NCI-H2107 treated with DMSO at 0.1 percent for 48 hours (cell line): ENCODE data around the gene LMCD1.

ENCODE experiments used
- DNase-seq: peaks from one replicate; lab custom pipeline; 2025; ENCODE audit not compliant: unreplicated experiment; lab: John Stamatoyannopoulos, UW

Gene LMCD1

DNA sequence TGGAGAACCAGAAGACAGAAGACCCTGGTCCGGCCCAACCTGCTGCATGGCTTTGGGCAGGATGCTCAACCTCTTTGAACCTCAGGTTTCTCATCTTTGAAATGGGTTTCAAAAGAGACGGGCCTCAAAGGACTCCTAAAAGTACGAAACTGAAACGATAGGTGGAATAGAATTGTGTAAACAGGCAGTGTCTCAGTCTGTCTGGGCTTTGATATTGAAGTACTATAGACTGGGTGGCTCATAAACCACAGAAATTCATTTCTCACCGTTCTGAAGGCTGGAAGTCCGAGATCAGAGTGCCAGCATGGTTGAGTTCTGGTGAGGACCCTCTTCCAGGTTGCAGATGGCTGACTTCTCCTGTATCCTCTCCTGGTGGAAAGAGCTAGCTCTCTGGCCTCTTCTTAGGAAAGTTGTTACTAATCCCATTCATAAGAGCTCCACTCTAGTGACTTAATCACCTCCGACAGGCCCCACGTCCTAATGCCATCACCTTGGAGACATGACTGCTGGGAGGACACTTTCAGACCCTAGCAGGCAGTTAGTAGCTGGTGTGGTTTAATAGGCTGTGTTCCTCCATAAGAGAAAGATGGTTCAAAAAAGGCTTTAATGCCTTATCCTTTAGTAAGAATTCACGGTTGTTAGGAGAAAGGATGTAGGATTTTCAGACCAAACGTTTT lies 107.3 kb downstream of the LMCD1 start:
- DNase-seq, result no peak

DNA sequence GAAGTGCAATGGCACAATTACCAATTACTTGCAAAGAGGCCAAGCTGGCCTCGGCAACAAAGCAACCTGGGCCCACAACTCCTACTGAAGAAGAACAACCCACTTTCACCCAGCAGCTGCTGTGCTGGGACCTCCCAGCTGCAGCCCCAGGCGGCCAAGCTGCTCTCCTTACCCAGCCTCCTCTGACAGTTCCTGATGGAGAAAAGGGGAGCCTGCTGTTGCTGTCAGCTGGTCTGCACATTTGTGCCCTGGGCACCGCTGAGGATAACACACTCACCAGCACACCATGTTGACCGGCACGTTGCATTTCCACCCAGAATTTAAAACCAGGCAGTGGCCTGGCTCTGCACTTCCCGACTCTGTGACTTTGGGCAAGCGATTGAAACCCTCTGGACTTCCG lies 109.3 kb downstream of the LMCD1 start:
- DNase-seq, result no peak

DNA sequence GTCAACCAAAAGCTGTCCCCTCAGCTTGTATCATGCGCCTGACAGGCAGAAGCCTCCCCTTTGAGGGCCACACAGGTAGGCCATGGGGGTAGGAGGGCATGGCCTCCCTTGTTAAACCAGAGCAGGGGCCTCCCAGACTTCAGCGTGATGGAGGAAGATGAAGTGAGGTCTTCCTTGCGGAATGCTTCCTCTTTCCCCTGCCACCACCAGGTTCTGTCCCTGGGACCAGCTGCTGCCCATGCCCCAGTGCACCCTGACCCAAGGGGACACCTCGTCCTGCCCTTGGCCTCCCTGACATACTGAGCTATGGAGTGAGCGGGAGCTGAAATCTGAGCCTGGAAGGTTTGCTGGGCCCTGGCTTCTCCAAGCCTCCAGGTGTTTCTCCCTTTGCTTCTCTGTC lies 116.3 kb downstream of the LMCD1 start:
- DNase-seq, result no peak

DNA sequence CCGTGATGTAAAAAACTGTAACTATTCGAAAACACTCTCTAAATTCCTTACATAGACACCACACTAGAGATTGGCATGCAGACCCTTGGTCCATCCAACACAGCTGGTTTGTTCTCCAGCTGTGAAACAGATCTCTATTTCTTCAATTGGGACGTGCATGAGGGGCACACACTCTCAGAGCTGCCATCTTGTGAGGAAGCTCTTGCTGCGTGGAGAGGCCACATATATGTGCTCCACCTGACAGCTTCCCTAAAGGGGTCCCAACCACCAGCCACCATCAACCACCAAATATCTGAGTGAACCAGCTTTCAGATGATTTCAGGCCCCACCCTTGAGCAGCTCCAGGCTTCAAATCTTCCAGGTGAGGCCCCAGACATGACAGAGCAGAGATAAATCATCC lies 117.3 kb downstream of the LMCD1 start:
- DNase-seq, result no peak

DNA sequence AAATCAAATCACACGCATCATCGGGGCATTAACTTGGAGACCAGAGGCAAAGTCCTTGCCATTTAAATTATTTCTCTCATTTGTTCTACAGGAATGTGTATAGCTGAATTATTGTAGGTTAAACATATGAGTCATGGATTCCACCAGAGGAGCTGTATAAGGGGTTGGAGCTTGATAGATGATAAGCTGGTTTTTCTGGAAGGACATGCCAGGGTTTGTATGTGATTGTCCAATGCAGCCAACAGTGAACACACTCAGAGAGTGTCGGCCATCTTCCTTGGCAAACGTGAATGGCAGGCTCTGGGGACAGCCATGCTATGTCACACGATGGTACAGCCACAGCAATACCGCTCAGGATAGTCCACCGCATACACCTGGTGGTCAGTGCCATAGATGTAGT lies 117.9 kb downstream of the LMCD1 start:
- DNase-seq, result no peak

DNA sequence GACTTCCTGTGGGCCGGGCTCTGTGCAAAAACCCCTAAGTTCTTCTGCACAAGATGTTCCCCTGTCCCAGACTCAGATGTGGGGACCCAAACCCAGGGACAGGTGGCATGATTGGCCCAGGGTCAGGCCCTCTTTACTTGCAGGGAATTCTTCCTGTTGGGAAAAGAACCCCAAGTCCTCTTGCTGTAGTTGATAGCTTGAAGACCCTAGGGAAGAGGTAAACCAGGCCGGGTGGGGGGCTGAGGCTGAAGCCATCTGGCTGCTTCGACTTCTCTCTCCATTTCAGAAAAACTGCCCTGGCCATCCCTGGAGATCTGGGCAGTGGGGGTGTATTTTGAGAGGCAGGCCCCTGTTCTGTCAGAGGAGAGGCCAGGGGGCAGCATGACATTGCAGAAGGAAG lies 119.5 kb downstream of the LMCD1 start:
- DNase-seq, result no peak

DNA sequence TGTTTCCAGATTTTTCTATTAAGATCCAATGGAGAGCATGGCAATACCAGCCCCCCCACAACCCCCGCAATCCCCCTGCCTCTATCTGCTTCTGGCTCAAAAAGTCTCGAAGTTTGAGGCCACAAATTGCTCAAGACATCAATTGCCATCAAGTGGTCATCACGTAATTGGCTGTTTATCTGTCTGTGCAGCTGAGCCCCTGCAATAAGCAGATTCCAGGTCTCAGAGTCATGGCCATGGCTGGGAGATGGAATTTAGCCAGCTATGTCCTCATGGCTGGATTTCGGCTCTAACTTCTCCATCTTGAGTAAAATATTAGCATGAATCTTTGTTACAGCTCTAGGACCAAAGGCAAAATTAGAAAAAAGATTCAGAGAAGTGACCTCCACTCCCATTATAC lies 120.2 kb downstream of the LMCD1 start:
- no peak for DNase-seq

DNA sequence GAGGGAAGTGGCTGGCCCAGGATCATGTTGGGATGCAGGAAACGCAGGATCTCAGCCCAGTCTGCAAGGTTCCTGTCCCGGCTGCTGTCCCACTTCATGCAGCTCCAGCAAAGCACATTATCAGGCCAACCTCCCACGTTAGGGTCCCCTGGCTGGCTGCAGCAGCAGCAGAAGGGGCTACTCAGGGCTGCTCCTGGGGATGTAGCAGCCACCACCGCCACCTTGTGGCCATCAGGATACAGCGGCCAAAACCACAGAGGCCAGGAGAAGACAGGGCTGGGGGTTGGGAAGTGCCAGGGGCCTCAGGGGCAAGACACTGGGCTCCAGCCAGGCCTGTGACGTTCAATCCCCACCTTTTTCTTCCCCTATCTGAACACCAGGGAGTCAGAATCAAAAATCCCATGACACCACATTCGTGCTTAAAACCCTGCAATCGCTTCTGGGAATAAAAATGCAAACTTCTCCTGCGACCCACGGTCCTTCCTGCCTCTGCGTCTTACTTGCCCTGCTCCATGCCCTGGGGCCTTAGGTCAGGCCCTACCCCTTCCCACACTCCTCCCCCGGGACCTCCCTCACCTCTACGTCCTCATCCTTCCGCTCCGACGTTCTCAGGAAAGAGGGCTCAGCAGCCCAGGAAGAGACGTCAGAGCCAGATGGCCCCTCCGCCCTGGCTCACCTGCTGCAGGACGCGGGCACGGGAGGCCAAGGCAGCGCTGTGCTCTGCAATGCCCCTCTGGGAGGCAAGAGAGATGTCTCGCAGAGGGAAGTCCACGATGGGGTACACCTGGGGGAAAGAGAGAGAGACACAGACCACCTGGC lies 121.5 kb downstream of the LMCD1 start:
- no peak for DNase-seq

DNA sequence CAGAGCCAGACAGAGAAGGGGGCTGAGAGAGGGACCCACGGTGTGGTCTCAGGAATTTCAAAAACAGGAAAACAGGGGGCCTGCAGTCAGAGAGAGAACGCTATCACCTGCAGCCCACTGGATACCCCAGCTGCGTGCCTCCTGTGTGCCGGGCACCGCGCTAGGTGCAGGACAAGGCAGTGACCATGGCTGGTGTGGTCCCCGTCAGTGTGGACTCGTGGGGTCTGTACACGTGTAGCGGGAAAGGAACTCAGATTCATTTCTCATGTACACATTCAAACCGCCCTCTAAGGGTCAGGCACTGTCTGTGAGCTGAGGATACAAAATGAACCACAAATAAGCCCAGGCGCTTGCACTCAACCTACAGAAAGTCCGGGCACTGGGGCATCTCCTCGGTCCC lies 122.1 kb downstream of the LMCD1 start:
- no peak for DNase-seq
